OCI-LY7 (cell line): ENCODE results near the gene TRAF1. TPM values are rescaled to one million over a fixed set of nuclear protein-coding genes. Genes with fewer than 3 reads are reported as not detected.

Experiments used
- BruUV-seq: library from RNA; stranded (reverse); fragments of 400-500 nt; replicated peaks from 2 replicates; lab custom pipeline; 2021; lab: Mats Ljungman, UMichigan
- CTCF ChIA-PET: fragments of 300-600 bp; sonication (Branson Sonifier 250); formaldehyde crosslinking; loops from one replicate; lab custom pipeline; 2022; ENCODE audit warnings: antibody characterized with exemption; ENCODE audit not compliant: unreplicated experiment; lab: Charles Lee
- POLR2A ChIA-PET: fragments of 300-600 bp; sonication (Branson Sonifier 250); formaldehyde crosslinking; loops from one replicate; lab custom pipeline; 2022; ENCODE audit warnings: antibody characterized with exemption; lab: Charles Lee
- DNase-seq: peaks from one replicate; pipeline ENCODE4 v3.0.0-alpha.2; 2015; ENCODE audit warnings: low spot score
- H2AFZ ChIP-seq: fragments of 200-600 bp; sonication (generic), shearing (Covaris generic); 2 replicates; pipeline ENCODE4 v1.6.1; 2014; ENCODE audit warnings: mild to moderate bottlenecking, antibody characterized with exemption, low read length, moderate library complexity
- H3K27ac ChIP-seq: fragments of 200-600 bp; sonication (generic); 2 replicates; pipeline ENCODE4 v1.5.1; 2014; ENCODE audit warnings: mixed run types, low read depth, mild to moderate bottlenecking, moderate library complexity, low read length, inconsistent platforms; ENCODE audit not compliant: poor library complexity, severe bottlenecking
- H3K36me3 ChIP-seq: fragments of 200-600 bp; sonication (generic); 2 replicates; pipeline ENCODE4 v1.6.1; 2014; ENCODE audit warnings: mild to moderate bottlenecking, antibody characterized with exemption, low read length, moderate library complexity, mixed read lengths; ENCODE audit not compliant: insufficient read depth
- H3K4me1 ChIP-seq: fragments of 200-600 bp; sonication (generic); 2 replicates; pipeline ENCODE4 v1.5.1; 2014; ENCODE audit warnings: mild to moderate bottlenecking, low read length; ENCODE audit not compliant: insufficient read depth, poor library complexity, severe bottlenecking
- H3K4me2 ChIP-seq: fragments of 200-600 bp; sonication (generic); 2 replicates; pipeline ENCODE4 v1.6.1; 2014; ENCODE audit warnings: mild to moderate bottlenecking, low read length
- H3K4me3 ChIP-seq: fragments of 200-600 bp; sonication (generic); 2 replicates; pipeline ENCODE4 v1.5.1; 2014; ENCODE audit warnings: mild to moderate bottlenecking, low read depth, low read length; ENCODE audit not compliant: poor library complexity, severe bottlenecking
- H3K79me2 ChIP-seq: fragments of 200-600 bp; sonication (generic); 2 replicates; pipeline ENCODE4 v1.6.1; 2016; ENCODE audit warnings: low read depth, mild to moderate bottlenecking, low read length, moderate library complexity, mixed read lengths; ENCODE audit not compliant: insufficient read depth
- H3K9me2 ChIP-seq: fragments of 200-600 bp; sonication (generic); 2 replicates; pipeline ENCODE4 v1.6.1; 2016; ENCODE audit warnings: mild to moderate bottlenecking, low read length, mixed read lengths; ENCODE audit not compliant: insufficient read depth
- H3K9me3 ChIP-seq: fragments of 200-600 bp; sonication (generic); 2 replicates; pipeline ENCODE4 v1.6.1; 2014; ENCODE audit warnings: mild to moderate bottlenecking, mixed run types, low read length, mixed read lengths
- H4K20me1 ChIP-seq: fragments of 200-600 bp; sonication (generic); 2 replicates; pipeline ENCODE4 v1.6.1; 2014; ENCODE audit warnings: mild to moderate bottlenecking, antibody characterized with exemption, low read length, moderate library complexity, mixed read lengths; ENCODE audit not compliant: insufficient read depth
- CTCF ChIP-seq: fragments of 200-600 bp; sonication (generic); conservative IDR thresholded peaks from 2 replicates; pipeline ENCODE4 v1.5.1; 2014; ENCODE audit warnings: mild to moderate bottlenecking, antibody characterized with exemption, low read length, moderate library complexity, mixed read lengths
- EZH2phosphoT487 ChIP-seq: fragments of 200-600 bp; sonication (generic); IDR thresholded peaks from 2 replicates; pipeline ENCODE4 v1.6.1; 2018; ENCODE audit warnings: low read depth, borderline replicate concordance, mild to moderate bottlenecking, mixed run types, antibody characterized with exemption, low read length, moderate library complexity, mixed read lengths
- intact Hi-C: fragments of 100-400 bp; cut with micrococcal nuclease; formaldehyde crosslinking; loops from one replicate; pipeline ENCODE4 v1.10.0; 2022; ENCODE audit not compliant: unreplicated experiment
- total RNA-seq, 2 experiments: library from RNA; depleted of rRNA in 1 of 2; stranded (reverse); fragments of >200 nt in 1 of 2; shearing (Covaris generic) in 1 of 2; gene quantifications; 2 replicates each; pipeline ENCODE4 v1.2.3, GENCODE V29; 2014 to 2022

Gene TRAF1
- total RNA-seq, 2 experiments from 2014 or later, result 24.2 to 50.5 TPM

- Histone ChIP-seq H3K9me3 (no peaks in the 10 kb centered on the region), H3K9me2 (no peaks in the 10 kb centered on the region), H3K79me2 (peaks cover 32% of the 10 kb centered on the region; the same call in 1 of the 2 replicates), H3K4me3 (peak within 1 kb of the TSS; percentile 93), H3K36me3 (peaks cover 47% of the 10 kb centered on the region), H3K4me2 (peak within 1 kb of the TSS; percentile 96), H3K27ac (peak within 1 kb of the TSS; percentile 96), H3K4me1 (peaks cover 76% of the 10 kb centered on the region), H4K20me1 (no peaks in the 10 kb centered on the region), H2AFZ (no peak within 1 kb of the TSS)
- POLR2A ChIA-PET, result interaction anchor here (1.4 to 2.6 kb wide), 3 partner anchors 19 to 55 kb away, joined by 3 to 5 read pairs (median 5); no protein-coding TSS in a partner anchor
- no peak for TF ChIP-seq CTCF
- TF ChIP-seq EZH2phosphoT487, result no peak
- no peak for DNase-seq
- no TSS peak for BruUV-seq
- intact Hi-C loops, result loop anchor here (1.0 to 5.0 kb wide), 6 partner anchors 15 to 325 kb away; partner anchors contain the start of gene RAB14
- CTCF ChIA-PET, result no interaction called here
Observed at GRCh38 chr9:120876842-120877240, 49.8 kb downstream of the TRAF1 start, which contains the start of gene PHF19. TSS of gene PHF19 (minus strand) at chr9:120877188. CDS start at chr9:120874741, 2,447 bp downstream.

DNA sequence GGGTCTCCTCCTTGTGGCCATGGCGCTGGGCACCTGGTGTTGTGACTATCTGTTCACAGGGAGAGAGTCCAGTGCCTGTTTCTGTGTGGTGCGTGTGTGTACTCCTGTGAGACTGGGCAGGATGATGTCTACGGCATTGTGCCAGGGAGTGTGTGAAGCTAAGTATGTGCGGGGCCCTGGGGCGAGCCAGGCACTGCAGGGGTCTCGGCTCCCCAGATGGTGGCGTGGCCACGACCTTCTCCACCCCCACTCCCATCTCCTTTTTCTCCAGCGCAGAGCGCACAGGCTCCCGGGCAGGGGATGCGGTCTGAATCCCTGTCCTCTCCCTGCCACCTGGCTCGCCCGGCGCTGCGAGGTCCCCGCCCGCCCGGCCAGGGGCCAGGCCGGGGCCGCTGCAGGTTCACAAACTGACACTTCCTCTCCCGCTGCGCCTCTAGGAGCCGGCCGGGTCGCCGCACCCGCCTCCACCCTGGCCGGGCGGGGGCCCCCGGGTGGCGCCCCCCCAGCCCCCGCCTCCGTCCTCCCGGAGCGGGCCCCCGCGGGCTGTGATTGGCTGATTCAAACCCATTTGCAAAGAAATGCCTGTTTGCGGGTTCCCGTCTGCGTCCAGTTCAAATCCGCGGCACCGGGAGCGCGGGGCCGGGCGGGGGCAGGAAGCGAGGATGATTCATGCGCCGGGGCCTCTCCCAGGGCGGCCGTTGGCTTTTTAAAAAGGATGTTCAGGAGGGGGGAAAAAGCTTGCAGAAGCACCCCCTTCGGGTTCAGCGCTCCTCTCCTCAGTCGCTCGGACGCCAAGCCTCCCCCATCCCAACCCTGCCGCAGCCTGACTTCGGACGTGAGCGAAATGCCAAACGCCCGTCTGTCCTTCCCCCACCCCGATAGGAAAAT lies 50.4 kb downstream of the TRAF1 start:
- H3K9me3 ChIP-seq, result no peaks in the 10 kb centered on the region
- H3K79me2 ChIP-seq, result peaks cover 32% of the 10 kb centered on the region; the same call in 1 of the 2 replicates
- H3K27ac ChIP-seq, result peak overlapping the region; percentile 96
- no peak overlapping the region for H2AFZ ChIP-seq
- peak; percentile 95 for DNase-seq
- H3K36me3 ChIP-seq, result peaks cover 54% of the 10 kb centered on the region
- intact Hi-C loops, result loop anchor here (1.0 to 5.0 kb wide), 5 partner anchors 16 to 326 kb away; partner anchors contain the start of gene RAB14
- no TSS peak for BruUV-seq
- POLR2A ChIA-PET, result interaction anchor here (0.8 to 2.6 kb wide), 3 partner anchors 19 to 53 kb away, joined by 4 to 5 read pairs (median 5); no protein-coding TSS in a partner anchor
- no peaks in the 10 kb centered on the region for H4K20me1 ChIP-seq
- peaks cover 70% of the 10 kb centered on the region for H3K4me1 ChIP-seq
- peak overlapping the region; percentile 96 for H3K4me2 ChIP-seq
- TF ChIP-seq CTCF (peak; percentile 58), EZH2phosphoT487 (no peak)
- H3K4me3 ChIP-seq, result peak overlapping the region; percentile 93
- H3K9me2 ChIP-seq, result no peaks in the 10 kb centered on the region
- CTCF ChIA-PET, result no interaction called here
